Skeletal muscle satellite cell (primary cell): Measurements from ENCODE around the gene TMEM147.
"Not testable (repeated sequence)": the region's sequence is repeated elsewhere in the genome, so short reads cannot be mapped to it uniquely, and the experiment has no call there.

ENCODE experiments used
- H3K27me3 ChIP-seq: 2 replicates; pipeline ENCODE4 v1.7.0; 2013; ENCODE audit warnings: low read length; ENCODE audit not compliant: control insufficient read depth, insufficient read depth
- H3K36me3 ChIP-seq: 2 replicates; pipeline ENCODE4 v1.7.0; 2013; ENCODE audit warnings: mild to moderate bottlenecking, control low read depth, low read length; ENCODE audit not compliant: insufficient read depth
- H3K4me1 ChIP-seq: 2 replicates; pipeline ENCODE4 v1.7.0; 2013; ENCODE audit warnings: low read length; ENCODE audit not compliant: control insufficient read depth, insufficient read depth
- H3K4me2 ChIP-seq: 2 replicates; pipeline ENCODE4 v1.7.0; 2013; ENCODE audit warnings: mild to moderate bottlenecking, low read length
- H3K4me3 ChIP-seq: 2 replicates; pipeline ENCODE4 v1.7.0; 2013; ENCODE audit warnings: low read length
- H3K9ac ChIP-seq: 2 replicates; pipeline ENCODE4 v1.7.0; 2013; ENCODE audit warnings: mild to moderate bottlenecking, low read depth, low read length, moderate library complexity
- H3K9me3 ChIP-seq: replicated peaks from 2 replicates; pipeline ENCODE4 v1.7.0; 2013; ENCODE audit warnings: mild to moderate bottlenecking, control low read depth, low read length

Gene TMEM147

GRCh38 chr19:35578707-35579106 lies 33.3 kb downstream of the TMEM147 start:
- Histone ChIP-seq H3K9me3 (peaks cover 16% of the 10 kb centered on the region), H3K4me3 (no peak overlapping the region), H3K4me2 (no peak overlapping the region), H3K9ac (no peak overlapping the region), H3K4me1 (no peaks in the 10 kb centered on the region), H3K36me3 (no peaks in the 10 kb centered on the region), H3K27me3 (no peaks in the 10 kb centered on the region)

- no peaks in the 10 kb centered on the region for H3K4me1 ChIP-seq
- no peak overlapping the region for H3K4me2 ChIP-seq
- no peak overlapping the region for H3K4me3 ChIP-seq
- no peak overlapping the region for H3K9ac ChIP-seq
- no peaks in the 10 kb centered on the region for H3K9me3 ChIP-seq
- no peaks in the 10 kb centered on the region for H3K36me3 ChIP-seq
- H3K27me3 ChIP-seq = peaks cover 19% of the 10 kb centered on the region
These were observed 37.3 kb downstream of the TMEM147 start for GRCh38 chr19:35582760-35583159.

- Histone ChIP-seq H3K27me3 (peaks cover 34% of the 10 kb centered on the region), H3K4me3 (no peak within 1 kb of the TSS), H3K4me2 (no peak within 1 kb of the TSS), H3K36me3 (no peaks in the 10 kb centered on the region), H3K9ac (no peak within 1 kb of the TSS), H3K4me1 (no peaks in the 10 kb centered on the region), H3K9me3 (no peaks in the 10 kb centered on the region)
These were observed 40.4 kb downstream of the TMEM147 start, which contains the start of gene PMIS2 for GRCh38 chr19:35585848-35586247. PMIS2 (plus strand) TSS chr19:35586173; CDS start chr19:35586260, 87 bp downstream.

GRCh38 chr19:35587321-35587720 lies 41.9 kb downstream of the TMEM147 start:
- Histone ChIP-seq H3K9ac (no peak overlapping the region), H3K9me3 (no peaks in the 10 kb centered on the region), H3K4me3 (no peak overlapping the region)

GRCh38 chr19:35590875-35591274 lies 45.4 kb downstream of the TMEM147 start:
- H3K9ac ChIP-seq = no peak overlapping the region
- H3K4me1 ChIP-seq = no peaks in the 10 kb centered on the region
- no peaks in the 10 kb centered on the region for H3K36me3 ChIP-seq
- H3K4me3 ChIP-seq = no peak overlapping the region
- peaks cover 20% of the 10 kb centered on the region for H3K27me3 ChIP-seq
- H3K9me3 ChIP-seq = no peaks in the 10 kb centered on the region
- H3K4me2 ChIP-seq = no peak overlapping the region

More at GRCh38 chr19:35587321-35587720, 41.9 kb downstream of the TMEM147 start:
- Histone ChIP-seq H3K4me2 (no peak overlapping the region), H3K36me3 (no peaks in the 10 kb centered on the region), H3K27me3 (peaks cover 34% of the 10 kb centered on the region), H3K4me1 (no peaks in the 10 kb centered on the region)

GRCh38 chr19:35592226-35592625 lies 46.8 kb downstream of the TMEM147 start:
- no peak overlapping the region for H3K4me2 ChIP-seq
- peaks cover 19% of the 10 kb centered on the region for H3K27me3 ChIP-seq
- no peaks in the 10 kb centered on the region for H3K36me3 ChIP-seq
- H3K9me3 ChIP-seq = no peaks in the 10 kb centered on the region
- no peak overlapping the region for H3K9ac ChIP-seq
- no peak overlapping the region for H3K4me3 ChIP-seq
- no peaks in the 10 kb centered on the region for H3K4me1 ChIP-seq

GRCh38 chr19:35595026-35595425 lies 49.6 kb downstream of the TMEM147 start:
- not testable (repeated sequence) for H3K4me3 ChIP-seq, H3K9me3 ChIP-seq, H3K27me3 ChIP-seq, H3K36me3 ChIP-seq, H3K4me1 ChIP-seq, H3K9ac ChIP-seq, H3K4me2 ChIP-seq

GRCh38 chr19:35595928-35596327 lies 50.5 kb downstream of the TMEM147 start:
- Histone ChIP-seq H3K4me1 (no peaks in the 10 kb centered on the region), H3K4me2 (no peak overlapping the region), H3K36me3 (no peaks in the 10 kb centered on the region), H3K4me3 (no peak overlapping the region), H3K9ac (no peak overlapping the region), H3K9me3 (no peaks in the 10 kb centered on the region), H3K27me3 (peaks cover 3% of the 10 kb centered on the region)

GRCh38 chr19:35596366-35596999 lies 51.1 kb downstream of the TMEM147 start:
- no peaks in the 10 kb centered on the region for H3K36me3 ChIP-seq
- H3K9ac ChIP-seq = no peak overlapping the region
- no peak overlapping the region for H3K4me2 ChIP-seq
- H3K27me3 ChIP-seq = peaks cover 3% of the 10 kb centered on the region
- no peaks in the 10 kb centered on the region for H3K4me1 ChIP-seq
- no peak overlapping the region for H3K4me3 ChIP-seq
- H3K9me3 ChIP-seq = no peaks in the 10 kb centered on the region
